ENCODE measurements around the gene MMP15.
"Not testable (repeated sequence)": the region's sequence is repeated elsewhere in the genome, so short reads cannot be mapped to it uniquely, and the experiment has no call there.

The MMP15 gene

GRCh38 chr16:58049232-58050185 lies 24.0 kb downstream of the MMP15 start:
- DNase-seq = no peak

- no peak for DNase-seq
Measured at GRCh38 chr16:58051296-58051695, 25.7 kb downstream of the MMP15 start.

- no peak for DNase-seq
Measured at GRCh38 chr16:58051821-58052603, 26.5 kb downstream of the MMP15 start.

- DNase-seq = no peak
Measured at GRCh38 chr16:58053682-58054005, 28.1 kb downstream of the MMP15 start.

- no peak for DNase-seq
Measured at GRCh38 chr16:58054289-58054688, 28.7 kb downstream of the MMP15 start.

GRCh38 chr16:58056580-58056979 lies 31.0 kb downstream of the MMP15 start:
- no peak for DNase-seq

GRCh38 chr16:58057121-58057520 lies 31.6 kb downstream of the MMP15 start:
- DNase-seq = no peak

GRCh38 chr16:58057784-58058183 lies 32.2 kb downstream of the MMP15 start:
- DNase-seq = no peak

- DNase-seq = no peak
Measured at GRCh38 chr16:58062821-58063220, 37.3 kb downstream of the MMP15 start.

- DNase-seq = no peak
Measured at GRCh38 chr16:58063377-58064076, 38.0 kb downstream of the MMP15 start.

GRCh38 chr16:58070585-58070984 lies 45.0 kb downstream of the MMP15 start:
- no peak for DNase-seq

- not testable (repeated sequence) for DNase-seq
Measured at GRCh38 chr16:58072134-58072533, 46.6 kb downstream of the MMP15 start.

GRCh38 chr16:58073086-58073485 lies 47.5 kb downstream of the MMP15 start:
- DNase-seq = not testable (repeated sequence)

GRCh38 chr16:58074657-58075056 lies 49.1 kb downstream of the MMP15 start:
- no peak for DNase-seq

- no peak for DNase-seq
Measured at GRCh38 chr16:58076514-58076913, 51.0 kb downstream of the MMP15 start.

- no peak for DNase-seq
Measured at GRCh38 chr16:58077796-58078195, 52.2 kb downstream of the MMP15 start.

GRCh38 chr16:58080657-58081056 lies 55.1 kb downstream of the MMP15 start:
- not testable (repeated sequence) for DNase-seq

GRCh38 chr16:58082381-58082780 lies 56.8 kb downstream of the MMP15 start:
- DNase-seq = no peak

- no peak for DNase-seq
Measured at GRCh38 chr16:58084635-58085034, 59.1 kb downstream of the MMP15 start.

GRCh38 chr16:58085171-58085570 lies 59.6 kb downstream of the MMP15 start:
- no peak for DNase-seq

- no peak for DNase-seq
Measured at GRCh38 chr16:58085584-58086251, 60.2 kb downstream of the MMP15 start.

GRCh38 chr16:58086381-58087208 lies 61.0 kb downstream of the MMP15 start:
- DNase-seq = no peak

Measured in hematopoietic multipotent progenitor cell treated with erythropoietin and hydrocortisone succinate and interleukin-3 and kit ligand, for 6 days (in vitro differentiated cells).